Trophoblast cell (in vitro differentiated cells and primary cell): Measurements from ENCODE around the gene PPIE.

Experiments
- DNase-seq, 2 donors: peaks; one replicate each; pipeline ENCODE4 v3.0.0-alpha.2; 2016
- H2AFZ ChIP-seq: 2 replicates; pipeline ENCODE4 v1.6.1; 2013; ENCODE audit warnings: low read length, moderate library complexity, mild to moderate bottlenecking; ENCODE audit not compliant: insufficient read depth, poor library complexity
- H2AK5ac ChIP-seq: 2 replicates; pipeline ENCODE4 v1.6.1; 2013; ENCODE audit warnings: mild to moderate bottlenecking, low read length
- H2BK120ac ChIP-seq: 2 replicates; pipeline ENCODE4 v1.6.1; 2013; ENCODE audit warnings: low read length, mild to moderate bottlenecking, moderate library complexity; ENCODE audit not compliant: insufficient read depth, poor library complexity
- H2BK12ac ChIP-seq: 2 replicates; pipeline ENCODE4 v1.6.1; 2013; ENCODE audit warnings: mild to moderate bottlenecking, low read length, moderate library complexity
- H2BK5ac ChIP-seq: 2 replicates; pipeline ENCODE4 v1.6.1; 2013; ENCODE audit warnings: low read length, low read depth, moderate library complexity, mild to moderate bottlenecking; ENCODE audit not compliant: poor library complexity
- H3K14ac ChIP-seq: 2 replicates; pipeline ENCODE4 v1.6.1; 2013; ENCODE audit warnings: mild to moderate bottlenecking, low read length
- H3K18ac ChIP-seq: 2 replicates; pipeline ENCODE4 v1.6.1; 2013; ENCODE audit warnings: mild to moderate bottlenecking, low read length
- H3K23ac ChIP-seq: 2 replicates; pipeline ENCODE4 v1.6.1; 2013; ENCODE audit warnings: low read length
- H3K27ac ChIP-seq: 2 replicates; pipeline ENCODE4 v1.5.1; 2013; ENCODE audit warnings: low read depth, mild to moderate bottlenecking, inconsistent platforms, low read length, moderate library complexity
- H3K27me3 ChIP-seq: 2 replicates; pipeline ENCODE4 v1.6.1; 2013; ENCODE audit warnings: inconsistent platforms, mild to moderate bottlenecking, low read length, moderate library complexity; ENCODE audit not compliant: insufficient read depth
- H3K36me3 ChIP-seq, 2 experiments: 1 replicate in 1 of 2; 2 replicates in 1 of 2; pipeline ENCODE4 v1.6.1; 2013; ENCODE audit warnings: low read length in 2 of 2, mild to moderate bottlenecking in 2 of 2, moderate library complexity in 1 of 2; ENCODE audit not compliant: insufficient read depth in 2 of 2, control insufficient read depth in 1 of 2
- H3K4ac ChIP-seq: 2 replicates; pipeline ENCODE4 v1.6.1; 2013; ENCODE audit warnings: low read depth, mild to moderate bottlenecking, low read length, moderate library complexity
- H3K4me1 ChIP-seq, 2 experiments: 1 replicate in 1 of 2; 2 replicates in 1 of 2; pipeline ENCODE4 v1.6.1; 2013; ENCODE audit warnings: low read length in 2 of 2, mild to moderate bottlenecking in 2 of 2, moderate library complexity in 1 of 2; ENCODE audit not compliant: insufficient read depth in 2 of 2, control insufficient read depth in 1 of 2
- H3K4me2 ChIP-seq: 2 replicates; pipeline ENCODE4 v1.6.1; 2013; ENCODE audit warnings: inconsistent platforms, mild to moderate bottlenecking, low read length, moderate library complexity
- H3K4me3 ChIP-seq: 2 replicates; pipeline ENCODE4 v1.5.1; 2013; ENCODE audit warnings: mild to moderate bottlenecking, low read depth, low read length, inconsistent platforms
- H3K79me1 ChIP-seq: one replicate; pipeline ENCODE4 v1.6.1; 2013; ENCODE audit warnings: low read length
- H3K79me2 ChIP-seq: 2 replicates; pipeline ENCODE4 v1.6.1; 2013; ENCODE audit warnings: low read length, mild to moderate bottlenecking; ENCODE audit not compliant: control insufficient read depth, insufficient read depth, poor library complexity
- H3K9ac ChIP-seq: 2 replicates; pipeline ENCODE4 v1.6.1; 2013; ENCODE audit warnings: mild to moderate bottlenecking, low read length
- H3K9me3 ChIP-seq: 2 replicates; pipeline ENCODE4 v1.6.1; 2013; ENCODE audit warnings: low read depth, mild to moderate bottlenecking, control low read depth, inconsistent platforms, low read length; ENCODE audit not compliant: insufficient read depth
- H4K12ac ChIP-seq: 2 replicates; pipeline ENCODE4 v1.6.1; 2013; ENCODE audit warnings: low read depth, mild to moderate bottlenecking, low read length, moderate library complexity
- H4K8ac ChIP-seq: 2 replicates; pipeline ENCODE4 v1.6.1; 2013; ENCODE audit warnings: low read depth, mild to moderate bottlenecking, low read length, moderate library complexity
- H4K91ac ChIP-seq: one replicate; pipeline ENCODE4 v1.6.1; 2013; ENCODE audit warnings: low read depth, mild to moderate bottlenecking, low read length, moderate library complexity
- WGBS: extraction: QIAGEN DNeasy Blood & Tissue Kit; methylation state at CpG from one replicate; pipeline ENCODE4 v1.1.7; 2013; ENCODE audit warnings: missing lambda C conversion rate; ENCODE audit not compliant: insufficient read length, insufficient coverage; ENCODE audit errors: extremely low coverage; 5-methylcytosine and 5-hydroxymethylcytosine counted together

PPIE gene

GRCh38 chr1:39758556-39759435, 20.1 kb downstream of the PPIE start:
- Histone ChIP-seq H2AK5ac (no peak overlapping the region), H3K27ac (no peak overlapping the region), H3K23ac (no peak overlapping the region), H2BK12ac (no peak overlapping the region), H4K91ac (no peak overlapping the region), H3K27me3 (no peaks in the 10 kb centered on the region), H3K4me2 (no peak overlapping the region), H4K12ac (no peak overlapping the region), H3K9ac (no peak overlapping the region), H3K4ac (no peak overlapping the region), H3K18ac (no peak overlapping the region), H3K9me3 (no peaks in the 10 kb centered on the region), H2BK120ac (no peak overlapping the region), H3K36me3 (peaks cover 14 to 20% of the 10 kb centered on the region in 2 experiments), H4K8ac (no peak overlapping the region), H2BK5ac (no peak overlapping the region), H3K4me3 (no peak overlapping the region), H3K14ac (no peak overlapping the region), H3K79me2 (no peaks in the 10 kb centered on the region), H3K4me1 (peaks cover 7 to 8% of the 10 kb centered on the region in 2 experiments), H2AFZ (no peak overlapping the region), H3K79me1 (no peaks in the 10 kb centered on the region)
- no CpG with 5 or more reads among the region's 16 CpGs for WGBS
- DNase-seq = peak; percentile 17 to 55

- no peak overlapping the region for H4K8ac ChIP-seq
- H3K79me1 ChIP-seq = no peaks in the 10 kb centered on the region
- no peak overlapping the region for H2BK120ac ChIP-seq
- H2BK12ac ChIP-seq = no peak overlapping the region
- H3K18ac ChIP-seq = no peak overlapping the region
- no peak overlapping the region for H3K9ac ChIP-seq
- no peak overlapping the region for H3K4me2 ChIP-seq
- no peak overlapping the region for H3K23ac ChIP-seq
- no peaks in the 10 kb centered on the region for H3K9me3 ChIP-seq
- no peak overlapping the region for H3K14ac ChIP-seq
- H3K4ac ChIP-seq = no peak overlapping the region
- peaks cover 14 to 16% of the 10 kb centered on the region in 2 experiments for H3K36me3 ChIP-seq
- no peak for DNase-seq
- H3K4me3 ChIP-seq = no peak overlapping the region
- no peaks in the 10 kb centered on the region for H3K27me3 ChIP-seq
- H4K12ac ChIP-seq = no peak overlapping the region
- H3K27ac ChIP-seq = no peak overlapping the region
- H2AK5ac ChIP-seq = no peak overlapping the region
- H2AFZ ChIP-seq = no peak overlapping the region
- H4K91ac ChIP-seq = no peak overlapping the region
- no peak overlapping the region for H2BK5ac ChIP-seq
- H3K79me2 ChIP-seq = no peaks in the 10 kb centered on the region
- H3K4me1 ChIP-seq = peaks cover 7 to 8% of the 10 kb centered on the region in 2 experiments
These were observed 20.7 kb downstream of the PPIE start for GRCh38 chr1:39759436-39759726.

DNA sequence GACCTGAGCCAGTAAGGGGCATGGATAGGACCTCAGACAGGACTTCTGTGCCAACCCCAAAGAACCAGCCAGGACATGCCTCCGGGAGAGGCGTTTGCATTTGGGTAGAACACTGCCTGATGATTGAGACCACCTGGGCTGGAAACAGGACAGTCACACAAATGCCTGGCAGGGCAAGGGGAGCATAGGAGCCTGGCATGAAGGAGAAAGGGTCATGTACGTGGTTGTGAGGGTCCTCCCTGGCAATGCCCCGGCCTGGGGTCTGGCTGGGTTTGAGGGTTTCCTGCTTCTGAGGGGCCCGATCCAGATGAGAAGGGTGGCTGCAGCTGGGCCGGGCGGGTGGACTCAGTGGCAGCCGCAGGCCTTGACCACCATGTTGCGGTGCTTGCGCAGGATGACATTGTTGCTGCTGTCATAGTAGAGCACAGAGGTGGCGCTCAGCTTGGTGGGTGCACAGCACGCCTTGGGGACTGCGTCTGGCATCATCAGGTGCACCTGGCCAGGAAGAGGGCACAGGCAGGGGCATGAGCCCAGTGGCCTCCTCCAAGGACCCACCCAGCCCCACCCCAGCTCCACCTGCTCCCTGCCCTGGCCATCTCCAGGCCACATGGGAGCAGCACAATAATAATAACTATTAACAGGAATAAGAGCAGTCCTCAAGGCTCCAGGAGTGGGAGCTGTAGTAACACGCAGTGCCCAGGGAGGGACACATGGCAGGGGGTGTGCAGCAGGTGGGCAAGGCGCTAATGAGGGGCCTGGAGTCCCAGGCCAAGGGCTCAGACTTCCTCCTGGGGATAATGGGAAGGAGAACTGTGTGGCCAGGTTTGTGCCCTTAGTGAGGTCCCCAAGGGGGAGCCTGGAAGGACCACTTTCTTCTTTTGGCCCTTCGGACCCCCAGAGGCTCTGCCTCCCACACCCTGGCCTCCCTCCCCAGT, 21.7 kb downstream of the PPIE start:
- H3K27me3 ChIP-seq = no peaks in the 10 kb centered on the region
- no peak overlapping the region for H3K4me2 ChIP-seq
- no peak for DNase-seq
- H2BK5ac ChIP-seq = no peak overlapping the region
- WGBS = no CpG with 5 or more reads among the region's 16 CpGs
- no peak overlapping the region for H2BK12ac ChIP-seq
- H3K4ac ChIP-seq = no peak overlapping the region
- no peak overlapping the region for H3K4me3 ChIP-seq
- H2AFZ ChIP-seq = no peak overlapping the region
- H3K36me3 ChIP-seq = peaks cover 8 to 9% of the 10 kb centered on the region in 2 experiments
- no peaks in the 10 kb centered on the region for H3K79me2 ChIP-seq
- no peak overlapping the region for H3K14ac ChIP-seq
- no peak overlapping the region for H3K18ac ChIP-seq
- no peak overlapping the region for H4K8ac ChIP-seq
- H3K9me3 ChIP-seq = no peaks in the 10 kb centered on the region
- no peak overlapping the region for H4K12ac ChIP-seq
- H3K23ac ChIP-seq = no peak overlapping the region
- peaks cover 7 to 8% of the 10 kb centered on the region in 2 experiments for H3K4me1 ChIP-seq
- H2AK5ac ChIP-seq = no peak overlapping the region
- no peak overlapping the region for H2BK120ac ChIP-seq
- no peak overlapping the region for H3K9ac ChIP-seq
- H3K27ac ChIP-seq = no peak overlapping the region
- H4K91ac ChIP-seq = no peak overlapping the region
- H3K79me1 ChIP-seq = no peaks in the 10 kb centered on the region

GRCh38 chr1:39761016-39761415, 22.3 kb downstream of the PPIE start:
- Histone ChIP-seq H4K91ac (no peak overlapping the region), H3K4me1 (peaks cover 7 to 8% of the 10 kb centered on the region in 2 experiments), H2BK120ac (no peak overlapping the region), H4K8ac (no peak overlapping the region), H3K14ac (no peak overlapping the region), H3K9ac (no peak overlapping the region), H2BK12ac (no peak overlapping the region), H4K12ac (no peak overlapping the region), H2AFZ (no peak overlapping the region), H2AK5ac (no peak overlapping the region), H3K79me2 (no peaks in the 10 kb centered on the region), H3K4me2 (no peak overlapping the region), H3K18ac (no peak overlapping the region), H3K23ac (no peak overlapping the region), H3K4ac (no peak overlapping the region), H2BK5ac (no peak overlapping the region), H3K27me3 (no peaks in the 10 kb centered on the region), H3K27ac (no peak overlapping the region), H3K9me3 (no peaks in the 10 kb centered on the region), H3K79me1 (no peaks in the 10 kb centered on the region), H3K36me3 (peaks cover 2 to 5% of the 10 kb centered on the region in 2 experiments), H3K4me3 (no peak overlapping the region)
- no CpG with 5 or more reads among the region's 9 CpGs for WGBS
- no peak for DNase-seq
